ENCODE data around the gene PCNX2. TPM values are rescaled to one million over a fixed set of nuclear protein-coding genes. Genes with fewer than 3 reads are reported as not detected.
A peak's percentile ranks its signal among the peaks of the same experiment; 100 is the strongest.

PCNX2 gene
- total and polyA plus RNA-seq, 2 experiments from 2014 or later: 3.9 to 11.0 TPM

- peaks cover 4% of the 10 kb centered on the region for H4K20me1 ChIP-seq (ENCODE audit: insufficient read depth, poor library complexity, severe bottlenecking)
- H3K27ac ChIP-seq: peak within 1 kb of the TSS; percentile 81
- TF ChIP-seq EZH2phosphoT487 (IDR thresholded peaks at IDR 0.05; ENCODE audit: low read depth, severe bottlenecking, unreplicated experiment): no peak
- no peak for TF ChIP-seq EZH2 (IDR thresholded peaks at IDR 0.05; ENCODE audit: borderline replicate concordance)
- TF ChIP-seq CTCF (IDR thresholded peaks at IDR 0.05; ENCODE audit: poor library complexity): no peak
- DNase-seq (ENCODE audit: low spot score): no peak
- H3K9me3 ChIP-seq (ENCODE audit: low read depth): no peaks in the 10 kb centered on the region
- H3K27me3 ChIP-seq: peaks cover 7% of the 10 kb centered on the region
- WGBS (ENCODE audit: low lambda C conversion rate, missing lambda C conversion rate): 1% methylated on average over 12 of the region's 68 CpGs
- no peaks in the 10 kb centered on the region for H3K36me3 ChIP-seq (replicated peaks; ENCODE audit: insufficient read depth, low read depth)
- peak within 1 kb of the TSS; percentile 89 for H2AFZ ChIP-seq
- H3K79me2 ChIP-seq: peaks cover 31% of the 10 kb centered on the region
- H3K9me2 ChIP-seq (replicated peaks; ENCODE audit: insufficient read depth): no peaks in the 10 kb centered on the region
- peaks cover 4% of the 10 kb centered on the region for H3K4me1 ChIP-seq (ENCODE audit: insufficient read depth)
- H3K4me3 ChIP-seq: peak within 1 kb of the TSS; percentile 90
- peak within 1 kb of the TSS; percentile 99 for H3K4me2 ChIP-seq
Measured at GRCh38 chr1:233327651-233328141, 32.2 kb upstream of the PCNX2 start, which contains the start of gene MAP3K21. TSS of gene MAP3K21 (plus strand) at chr1:233327724. CDS start at chr1:233328029, 305 bp downstream.

DNA sequence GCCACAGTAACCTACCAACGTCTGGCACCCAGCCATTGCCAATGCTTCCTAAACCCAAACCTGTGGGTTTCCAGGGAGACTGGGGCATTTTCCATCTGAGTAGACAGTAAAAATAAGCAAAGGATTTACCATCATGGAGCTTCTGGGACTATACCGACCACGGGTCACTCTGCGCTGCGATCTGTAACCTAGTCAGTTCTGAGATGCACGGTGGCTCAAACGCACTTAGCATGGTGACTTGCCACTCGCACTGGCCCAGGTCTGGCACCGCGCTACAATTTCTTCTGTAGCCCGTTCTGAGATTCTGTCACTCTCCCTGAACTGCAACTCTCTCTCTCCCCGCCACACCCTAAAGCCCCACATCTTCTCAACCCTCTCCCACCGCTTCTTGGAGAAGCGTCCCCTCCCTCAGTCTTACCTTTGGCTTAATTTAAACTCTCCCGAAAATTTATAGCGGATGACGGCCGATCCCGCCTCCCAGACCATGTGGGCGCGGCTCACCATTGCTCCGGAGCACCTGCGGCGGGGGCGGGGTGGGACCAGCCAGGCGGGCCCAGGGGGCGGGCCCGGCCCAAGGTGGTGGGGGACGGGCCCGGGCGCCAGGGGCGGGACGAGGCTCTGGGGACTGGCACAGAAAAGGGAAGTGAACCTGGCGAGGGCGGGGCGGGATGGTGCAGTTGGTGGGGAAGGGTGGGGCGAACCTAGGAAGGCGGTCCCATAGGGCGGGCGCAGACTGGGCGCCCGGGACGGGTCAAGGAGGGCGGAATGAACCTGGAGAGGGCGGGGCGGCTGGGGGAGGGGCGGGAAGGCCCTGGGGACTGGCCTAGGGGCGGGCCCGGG, 31.5 kb upstream of the PCNX2 start:
- peaks cover 4% of the 10 kb centered on the region for H4K20me1 ChIP-seq (ENCODE audit: insufficient read depth, poor library complexity, severe bottlenecking)
- H3K4me1 ChIP-seq (ENCODE audit: insufficient read depth): peaks cover 4% of the 10 kb centered on the region
- H3K9me2 ChIP-seq (replicated peaks; ENCODE audit: insufficient read depth): no peaks in the 10 kb centered on the region
- H3K9me3 ChIP-seq (ENCODE audit: low read depth): no peaks in the 10 kb centered on the region
- 4% methylated on average over 23 of the region's 49 CpGs for WGBS (ENCODE audit: low lambda C conversion rate, missing lambda C conversion rate)
- peak overlapping the region; percentile 99 for H3K4me2 ChIP-seq
- H3K27ac ChIP-seq: peak overlapping the region; percentile 31
- peak overlapping the region; percentile 35 for H3K4me3 ChIP-seq
- no peak for TF ChIP-seq EZH2 (IDR thresholded peaks at IDR 0.05; ENCODE audit: borderline replicate concordance)
- TF ChIP-seq CTCF (IDR thresholded peaks at IDR 0.05; ENCODE audit: poor library complexity): no peak
- TF ChIP-seq EZH2phosphoT487 (IDR thresholded peaks at IDR 0.05; ENCODE audit: low read depth, severe bottlenecking, unreplicated experiment): no peak
- no peaks in the 10 kb centered on the region for H3K36me3 ChIP-seq (replicated peaks; ENCODE audit: insufficient read depth, low read depth)
- peak; percentile 94 for DNase-seq (ENCODE audit: low spot score)
- peak overlapping the region; percentile 71 for H2AFZ ChIP-seq
- H3K79me2 ChIP-seq: peaks cover 27% of the 10 kb centered on the region
- peaks cover 7% of the 10 kb centered on the region for H3K27me3 ChIP-seq

DNA sequence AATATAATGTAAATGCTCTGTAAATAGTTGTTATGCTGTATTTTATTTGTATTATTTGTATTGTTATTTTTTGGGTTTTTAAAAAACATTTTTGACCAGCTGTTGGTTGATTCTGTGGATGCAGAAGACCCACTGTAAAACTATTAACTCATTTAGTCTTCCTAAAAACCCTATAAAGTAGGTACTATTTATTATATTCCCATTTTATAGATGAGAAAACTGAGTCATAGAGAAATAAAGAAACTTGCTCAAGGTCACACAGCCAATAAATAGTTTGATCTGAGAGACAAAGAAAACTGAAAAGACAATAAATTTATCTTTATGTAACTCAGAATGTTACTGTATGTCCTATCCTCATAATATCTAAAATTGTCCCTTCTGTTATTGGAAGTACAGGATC, 30.8 kb upstream of the PCNX2 start:
- Histone ChIP-seq H2AFZ (no peak overlapping the region), H3K4me1 (ENCODE audit: insufficient read depth) (peaks cover 4% of the 10 kb centered on the region), H3K4me3 (no peak overlapping the region), H3K9me3 (ENCODE audit: low read depth) (no peaks in the 10 kb centered on the region), H3K4me2 (peak overlapping the region; percentile 99), H3K36me3 (replicated peaks; ENCODE audit: insufficient read depth, low read depth) (no peaks in the 10 kb centered on the region), H3K79me2 (peaks cover 21% of the 10 kb centered on the region), H3K9me2 (replicated peaks; ENCODE audit: insufficient read depth) (no peaks in the 10 kb centered on the region), H3K27ac (no peak overlapping the region), H3K27me3 (peaks cover 7% of the 10 kb centered on the region), H4K20me1 (ENCODE audit: insufficient read depth, poor library complexity, severe bottlenecking) (peaks cover 4% of the 10 kb centered on the region)
- no peak for TF ChIP-seq EZH2phosphoT487 (IDR thresholded peaks at IDR 0.05; ENCODE audit: low read depth, severe bottlenecking, unreplicated experiment)
- TF ChIP-seq CTCF (IDR thresholded peaks at IDR 0.05; ENCODE audit: poor library complexity): no peak
- no peak for TF ChIP-seq EZH2 (IDR thresholded peaks at IDR 0.05; ENCODE audit: borderline replicate concordance)
- no peak for DNase-seq (ENCODE audit: low spot score)

Measured in hepatocyte (in vitro differentiated cells).